ENCODE data around the gene CRELD1. TPM values are rescaled to one million over a fixed set of nuclear protein-coding genes. Genes with fewer than 3 reads are reported as not detected.

CRELD1 gene
- total and polyA plus RNA-seq, 9 of the 15 experiments (the other 6 are each of a cell fraction or from before 2014, with no cell fraction given), result 3.3 to 25.8 (median 16.5) TPM

DNA sequence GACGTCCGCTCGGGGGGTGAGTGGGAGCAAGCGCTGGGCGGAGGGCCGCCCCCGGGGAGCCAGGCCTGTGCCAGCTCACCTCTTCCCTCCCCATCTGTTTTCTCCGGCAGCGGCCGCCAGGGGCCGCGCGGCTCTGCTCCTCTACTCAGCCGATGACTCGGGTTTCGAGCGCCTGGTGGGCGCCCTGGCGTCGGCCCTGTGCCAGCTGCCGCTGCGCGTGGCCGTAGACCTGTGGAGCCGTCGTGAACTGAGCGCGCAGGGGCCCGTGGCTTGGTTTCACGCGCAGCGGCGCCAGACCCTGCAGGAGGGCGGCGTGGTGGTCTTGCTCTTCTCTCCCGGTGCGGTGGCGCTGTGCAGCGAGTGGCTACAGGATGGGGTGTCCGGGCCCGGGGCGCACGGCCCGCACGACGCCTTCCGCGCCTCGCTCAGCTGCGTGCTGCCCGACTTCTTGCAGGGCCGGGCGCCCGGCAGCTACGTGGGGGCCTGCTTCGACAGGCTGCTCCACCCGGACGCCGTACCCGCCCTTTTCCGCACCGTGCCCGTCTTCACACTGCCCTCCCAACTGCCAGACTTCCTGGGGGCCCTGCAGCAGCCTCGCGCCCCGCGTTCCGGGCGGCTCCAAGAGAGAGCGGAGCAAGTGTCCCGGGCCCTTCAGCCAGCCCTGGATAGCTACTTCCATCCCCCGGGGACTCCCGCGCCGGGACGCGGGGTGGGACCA lies 632 bp upstream of the CRELD1 start (continued):
- TF ChIP-seq POU5F1 (IDR thresholded peaks at IDR 0.05; ENCODE audit: borderline replicate concordance, low read depth, low read length, partially characterized antibody), result no peak
- no peak for TF ChIP-seq HDAC6 (IDR thresholded peaks at IDR 0.05; ENCODE audit: low read depth, low read length)
- peak; percentile 78 for TF ChIP-seq ZNF232 (CRISPR knock-in tag; IDR thresholded peaks at IDR 0.05)
- TF ChIP-seq CBX5 (IDR thresholded peaks at IDR 0.05; ENCODE audit: borderline replicate concordance, low read depth), result 0 out of 2 replicates have a peak, but pooled peaks have one; percentile 33
- peak; percentile 85 for TF ChIP-seq CREB1 (IDR thresholded peaks at IDR 0.05)
- peak; percentile 83 for TF ChIP-seq CREB1 (CRISPR knock-in tag; IDR thresholded peaks at IDR 0.05)
- TF ChIP-seq ZNF644 (tag; IDR thresholded peaks at IDR 0.05; ENCODE audit: low read depth), result 0 out of 2 replicates have a peak, but pooled peaks have one; percentile 34
- no peak for TF ChIP-seq STAT5B (CRISPR knock-in tag; IDR thresholded peaks at IDR 0.05)
- TF ChIP-seq NCOR1 (IDR thresholded peaks at IDR 0.05), result no peak
- TF ChIP-seq PYGO2 (tag; IDR thresholded peaks at IDR 0.05), result no peak
- 0 out of 2 replicates have a peak, but pooled peaks have one; percentile 26 for TF ChIP-seq MTA2 (IDR thresholded peaks at IDR 0.05; ENCODE audit: low read depth)
- no peak for TF ChIP-seq ZC3H8 (IDR thresholded peaks at IDR 0.05)
- peak; percentile 84; the same call in 1 of the 2 replicates for TF ChIP-seq LCOR (CRISPR knock-in tag; IDR thresholded peaks at IDR 0.05)
- no peak for TF ChIP-seq GABPA (tag; conservative IDR thresholded peaks at IDR 0.05; ENCODE audit: low read depth)
- peak; percentile 99 for TF ChIP-seq HNRNPL (IDR thresholded peaks at IDR 0.05; ENCODE audit: low read depth, low read length)
- TF ChIP-seq, protein P1, sequence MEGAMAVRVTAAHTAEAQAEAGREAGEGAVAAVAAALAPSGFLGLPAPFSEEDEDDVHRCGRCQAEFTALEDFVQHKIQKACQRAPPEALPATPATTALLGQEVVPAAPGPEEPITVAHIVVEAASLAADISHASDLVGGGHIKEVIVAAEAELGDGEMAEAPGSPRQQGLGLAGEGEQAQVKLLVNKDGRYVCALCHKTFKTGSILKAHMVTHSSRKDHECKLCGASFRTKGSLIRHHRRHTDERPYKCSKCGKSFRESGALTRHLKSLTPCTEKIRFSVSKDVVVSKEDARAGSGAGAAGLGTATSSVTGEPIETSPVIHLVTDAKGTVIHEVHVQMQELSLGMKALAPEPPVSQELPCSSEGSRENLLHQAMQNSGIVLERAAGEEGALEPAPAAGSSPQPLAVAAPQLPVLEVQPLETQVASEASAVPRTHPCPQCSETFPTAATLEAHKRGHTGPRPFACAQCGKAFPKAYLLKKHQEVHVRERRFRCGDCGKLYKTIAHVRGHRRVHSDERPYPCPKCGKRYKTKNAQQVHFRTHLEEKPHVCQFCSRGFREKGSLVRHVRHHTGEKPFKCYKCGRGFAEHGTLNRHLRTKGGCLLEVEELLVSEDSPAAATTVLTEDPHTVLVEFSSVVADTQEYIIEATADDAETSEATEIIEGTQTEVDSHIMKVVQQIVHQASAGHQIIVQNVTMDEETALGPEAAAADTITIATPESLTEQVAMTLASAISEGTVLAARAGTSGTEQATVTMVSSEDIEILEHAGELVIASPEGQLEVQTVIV (CRISPR knock-in tag; IDR thresholded peaks at IDR 0.05; ENCODE audit: borderline replicate concordance), result no peak
- TF ChIP-seq ZNF134 (CRISPR knock-in tag; conservative IDR thresholded peaks at IDR 0.05), result no peak
- TF ChIP-seq KLF10 (CRISPR knock-in tag; IDR thresholded peaks at IDR 0.05), result no peak
- TF ChIP-seq, protein P2, sequence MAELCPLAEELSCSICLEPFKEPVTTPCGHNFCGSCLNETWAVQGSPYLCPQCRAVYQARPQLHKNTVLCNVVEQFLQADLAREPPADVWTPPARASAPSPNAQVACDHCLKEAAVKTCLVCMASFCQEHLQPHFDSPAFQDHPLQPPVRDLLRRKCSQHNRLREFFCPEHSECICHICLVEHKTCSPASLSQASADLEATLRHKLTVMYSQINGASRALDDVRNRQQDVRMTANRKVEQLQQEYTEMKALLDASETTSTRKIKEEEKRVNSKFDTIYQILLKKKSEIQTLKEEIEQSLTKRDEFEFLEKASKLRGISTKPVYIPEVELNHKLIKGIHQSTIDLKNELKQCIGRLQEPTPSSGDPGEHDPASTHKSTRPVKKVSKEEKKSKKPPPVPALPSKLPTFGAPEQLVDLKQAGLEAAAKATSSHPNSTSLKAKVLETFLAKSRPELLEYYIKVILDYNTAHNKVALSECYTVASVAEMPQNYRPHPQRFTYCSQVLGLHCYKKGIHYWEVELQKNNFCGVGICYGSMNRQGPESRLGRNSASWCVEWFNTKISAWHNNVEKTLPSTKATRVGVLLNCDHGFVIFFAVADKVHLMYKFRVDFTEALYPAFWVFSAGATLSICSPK (IDR thresholded peaks at IDR 0.05; ENCODE audit: borderline replicate concordance), result no peak
- TF ChIP-seq, protein P3, sequence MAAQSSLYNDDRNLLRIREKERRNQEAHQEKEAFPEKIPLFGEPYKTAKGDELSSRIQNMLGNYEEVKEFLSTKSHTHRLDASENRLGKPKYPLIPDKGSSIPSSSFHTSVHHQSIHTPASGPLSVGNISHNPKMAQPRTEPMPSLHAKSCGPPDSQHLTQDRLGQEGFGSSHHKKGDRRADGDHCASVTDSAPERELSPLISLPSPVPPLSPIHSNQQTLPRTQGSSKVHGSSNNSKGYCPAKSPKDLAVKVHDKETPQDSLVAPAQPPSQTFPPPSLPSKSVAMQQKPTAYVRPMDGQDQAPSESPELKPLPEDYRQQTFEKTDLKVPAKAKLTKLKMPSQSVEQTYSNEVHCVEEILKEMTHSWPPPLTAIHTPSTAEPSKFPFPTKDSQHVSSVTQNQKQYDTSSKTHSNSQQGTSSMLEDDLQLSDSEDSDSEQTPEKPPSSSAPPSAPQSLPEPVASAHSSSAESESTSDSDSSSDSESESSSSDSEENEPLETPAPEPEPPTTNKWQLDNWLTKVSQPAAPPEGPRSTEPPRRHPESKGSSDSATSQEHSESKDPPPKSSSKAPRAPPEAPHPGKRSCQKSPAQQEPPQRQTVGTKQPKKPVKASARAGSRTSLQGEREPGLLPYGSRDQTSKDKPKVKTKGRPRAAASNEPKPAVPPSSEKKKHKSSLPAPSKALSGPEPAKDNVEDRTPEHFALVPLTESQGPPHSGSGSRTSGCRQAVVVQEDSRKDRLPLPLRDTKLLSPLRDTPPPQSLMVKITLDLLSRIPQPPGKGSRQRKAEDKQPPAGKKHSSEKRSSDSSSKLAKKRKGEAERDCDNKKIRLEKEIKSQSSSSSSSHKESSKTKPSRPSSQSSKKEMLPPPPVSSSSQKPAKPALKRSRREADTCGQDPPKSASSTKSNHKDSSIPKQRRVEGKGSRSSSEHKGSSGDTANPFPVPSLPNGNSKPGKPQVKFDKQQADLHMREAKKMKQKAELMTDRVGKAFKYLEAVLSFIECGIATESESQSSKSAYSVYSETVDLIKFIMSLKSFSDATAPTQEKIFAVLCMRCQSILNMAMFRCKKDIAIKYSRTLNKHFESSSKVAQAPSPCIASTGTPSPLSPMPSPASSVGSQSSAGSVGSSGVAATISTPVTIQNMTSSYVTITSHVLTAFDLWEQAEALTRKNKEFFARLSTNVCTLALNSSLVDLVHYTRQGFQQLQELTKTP (IDR thresholded peaks at IDR 0.05; ENCODE audit: low read depth in 1 of 2, partially characterized antibody in 2 of 2), result no peak
